Measurements from ENCODE around the gene GOLIM4. TPM values are rescaled to one million over a fixed set of nuclear protein-coding genes. Genes with fewer than 3 reads are reported as not detected.

The GOLIM4 gene
- total RNA-seq, 1 experiment from 2014 or later, result 30.0 TPM

DNA sequence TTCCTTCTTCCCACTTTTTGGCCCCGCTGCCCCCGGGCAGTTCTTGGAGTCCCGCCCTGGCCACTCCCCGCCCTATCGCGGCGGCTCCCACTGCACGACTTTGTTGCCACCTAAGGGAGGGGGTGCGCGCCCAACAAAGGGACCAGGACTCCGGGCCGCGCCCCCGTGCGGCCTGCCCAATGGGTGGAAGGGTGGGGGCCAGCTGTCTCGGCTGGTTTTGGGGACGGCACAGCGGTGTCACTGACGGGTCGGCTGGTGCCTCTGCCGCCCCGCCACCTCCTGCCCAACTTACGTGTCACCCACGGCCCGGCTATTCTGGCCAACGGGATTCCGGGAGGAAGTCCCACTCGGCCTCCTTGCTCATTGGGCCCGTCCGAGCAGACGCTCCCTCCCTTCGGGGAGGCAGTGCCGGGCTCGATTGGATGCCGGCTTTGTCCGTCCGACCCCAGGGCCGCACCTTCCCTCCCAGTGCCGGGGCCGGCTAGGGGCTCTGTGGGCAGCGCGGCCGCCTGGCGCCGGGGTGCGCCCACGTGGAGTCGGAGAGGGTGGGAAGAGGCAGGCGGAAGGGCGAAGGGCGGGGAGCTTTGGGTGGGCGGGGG, at the start of gene GOLIM4 (continued):
- TF ChIP-seq, protein P1, sequence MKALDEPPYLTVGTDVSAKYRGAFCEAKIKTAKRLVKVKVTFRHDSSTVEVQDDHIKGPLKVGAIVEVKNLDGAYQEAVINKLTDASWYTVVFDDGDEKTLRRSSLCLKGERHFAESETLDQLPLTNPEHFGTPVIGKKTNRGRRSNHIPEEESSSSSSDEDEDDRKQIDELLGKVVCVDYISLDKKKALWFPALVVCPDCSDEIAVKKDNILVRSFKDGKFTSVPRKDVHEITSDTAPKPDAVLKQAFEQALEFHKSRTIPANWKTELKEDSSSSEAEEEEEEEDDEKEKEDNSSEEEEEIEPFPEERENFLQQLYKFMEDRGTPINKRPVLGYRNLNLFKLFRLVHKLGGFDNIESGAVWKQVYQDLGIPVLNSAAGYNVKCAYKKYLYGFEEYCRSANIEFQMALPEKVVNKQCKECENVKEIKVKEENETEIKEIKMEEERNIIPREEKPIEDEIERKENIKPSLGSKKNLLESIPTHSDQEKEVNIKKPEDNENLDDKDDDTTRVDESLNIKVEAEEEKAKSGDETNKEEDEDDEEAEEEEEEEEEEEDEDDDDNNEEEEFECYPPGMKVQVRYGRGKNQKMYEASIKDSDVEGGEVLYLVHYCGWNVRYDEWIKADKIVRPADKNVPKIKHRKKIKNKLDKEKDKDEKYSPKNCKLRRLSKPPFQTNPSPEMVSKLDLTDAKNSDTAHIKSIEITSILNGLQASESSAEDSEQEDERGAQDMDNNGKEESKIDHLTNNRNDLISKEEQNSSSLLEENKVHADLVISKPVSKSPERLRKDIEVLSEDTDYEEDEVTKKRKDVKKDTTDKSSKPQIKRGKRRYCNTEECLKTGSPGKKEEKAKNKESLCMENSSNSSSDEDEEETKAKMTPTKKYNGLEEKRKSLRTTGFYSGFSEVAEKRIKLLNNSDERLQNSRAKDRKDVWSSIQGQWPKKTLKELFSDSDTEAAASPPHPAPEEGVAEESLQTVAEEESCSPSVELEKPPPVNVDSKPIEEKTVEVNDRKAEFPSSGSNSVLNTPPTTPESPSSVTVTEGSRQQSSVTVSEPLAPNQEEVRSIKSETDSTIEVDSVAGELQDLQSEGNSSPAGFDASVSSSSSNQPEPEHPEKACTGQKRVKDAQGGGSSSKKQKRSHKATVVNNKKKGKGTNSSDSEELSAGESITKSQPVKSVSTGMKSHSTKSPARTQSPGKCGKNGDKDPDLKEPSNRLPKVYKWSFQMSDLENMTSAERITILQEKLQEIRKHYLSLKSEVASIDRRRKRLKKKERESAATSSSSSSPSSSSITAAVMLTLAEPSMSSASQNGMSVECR (CRISPR knock-in tag; IDR thresholded peaks at IDR 0.05; ENCODE audit: borderline replicate concordance), result peak; percentile 86; the same call in 1 of the 2 replicates
- TF ChIP-seq, protein P2, sequence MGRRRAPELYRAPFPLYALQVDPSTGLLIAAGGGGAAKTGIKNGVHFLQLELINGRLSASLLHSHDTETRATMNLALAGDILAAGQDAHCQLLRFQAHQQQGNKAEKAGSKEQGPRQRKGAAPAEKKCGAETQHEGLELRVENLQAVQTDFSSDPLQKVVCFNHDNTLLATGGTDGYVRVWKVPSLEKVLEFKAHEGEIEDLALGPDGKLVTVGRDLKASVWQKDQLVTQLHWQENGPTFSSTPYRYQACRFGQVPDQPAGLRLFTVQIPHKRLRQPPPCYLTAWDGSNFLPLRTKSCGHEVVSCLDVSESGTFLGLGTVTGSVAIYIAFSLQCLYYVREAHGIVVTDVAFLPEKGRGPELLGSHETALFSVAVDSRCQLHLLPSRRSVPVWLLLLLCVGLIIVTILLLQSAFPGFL (CRISPR knock-in tag; IDR thresholded peaks at IDR 0.05; ENCODE audit: borderline replicate concordance), result no peak
- TF ChIP-seq NFE2L1 (CRISPR knock-in tag; IDR thresholded peaks at IDR 0.05), result no peak
- no peak for TF ChIP-seq SMAD4 (CRISPR knock-in tag; IDR thresholded peaks at IDR 0.05)
- TF ChIP-seq, protein P3, sequence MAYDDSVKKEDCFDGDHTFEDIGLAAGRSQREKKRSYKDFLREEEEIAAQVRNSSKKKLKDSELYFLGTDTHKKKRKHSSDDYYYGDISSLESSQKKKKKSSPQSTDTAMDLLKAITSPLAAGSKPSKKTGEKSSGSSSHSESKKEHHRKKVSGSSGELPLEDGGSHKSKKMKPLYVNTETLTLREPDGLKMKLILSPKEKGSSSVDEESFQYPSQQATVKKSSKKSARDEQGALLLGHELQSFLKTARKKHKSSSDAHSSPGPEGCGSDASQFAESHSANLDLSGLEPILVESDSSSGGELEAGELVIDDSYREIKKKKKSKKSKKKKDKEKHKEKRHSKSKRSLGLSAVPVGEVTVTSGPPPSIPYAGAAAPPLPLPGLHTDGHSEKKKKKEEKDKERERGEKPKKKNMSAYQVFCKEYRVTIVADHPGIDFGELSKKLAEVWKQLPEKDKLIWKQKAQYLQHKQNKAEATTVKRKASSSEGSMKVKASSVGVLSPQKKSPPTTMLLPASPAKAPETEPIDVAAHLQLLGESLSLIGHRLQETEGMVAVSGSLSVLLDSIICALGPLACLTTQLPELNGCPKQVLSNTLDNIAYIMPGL (CRISPR knock-in tag; IDR thresholded peaks at IDR 0.05), result peak; percentile 62
- no peak for TF ChIP-seq FOXJ3 (CRISPR knock-in tag; IDR thresholded peaks at IDR 0.05; ENCODE audit: borderline replicate concordance)

DNA sequence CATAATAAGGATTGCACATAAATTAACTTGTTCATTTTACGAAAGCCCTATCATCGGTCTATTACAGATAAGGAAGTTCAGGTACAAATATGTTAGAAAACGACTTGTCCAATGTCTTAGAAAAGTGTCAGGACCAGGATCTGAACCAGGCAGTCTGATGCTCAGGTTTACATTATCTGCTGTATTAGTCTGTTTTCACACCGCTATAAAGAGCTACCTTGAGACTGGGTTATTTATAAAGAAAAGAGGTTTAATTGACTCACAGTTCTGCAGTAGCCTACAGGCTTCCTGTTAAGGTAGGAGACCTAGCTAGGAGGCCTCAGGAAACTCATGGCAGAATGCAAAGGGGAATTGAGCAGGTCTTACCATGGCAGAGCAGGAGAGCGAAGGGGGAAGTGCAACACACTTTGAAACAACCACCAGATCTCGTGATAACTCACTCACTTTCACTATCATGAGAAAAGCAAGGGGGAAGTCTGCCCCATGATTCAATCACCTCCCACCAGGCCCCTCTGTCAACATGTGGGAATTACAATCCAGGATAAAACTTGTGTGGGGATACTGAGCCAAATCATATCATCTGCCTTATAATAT, 45.8 kb upstream of the GOLIM4 start:
- Mint-ChIP-seq H3K27me3 (ENCODE audit: low read depth) (no peaks in the 10 kb centered on the region), H3K27ac (no peak overlapping the region), H3K4me3 (no peak overlapping the region), H3K9me3 (peaks cover 12% of the 10 kb centered on the region), H3K4me1 (peaks cover 30% of the 10 kb centered on the region), H3K36me3 (peaks cover 6% of the 10 kb centered on the region; the same call in 1 of the 2 replicates)
- DNase-seq (ENCODE audit: low spot score) (no peak), ATAC-seq (peak; percentile 48)
- ChIA-PET POLR2A (no interaction called here), CTCF (no interaction called here)
- TF ChIP-seq ZBTB21 (CRISPR knock-in tag; IDR thresholded peaks at IDR 0.05; ENCODE audit: borderline replicate concordance), result no peak
- TF ChIP-seq, protein P4, sequence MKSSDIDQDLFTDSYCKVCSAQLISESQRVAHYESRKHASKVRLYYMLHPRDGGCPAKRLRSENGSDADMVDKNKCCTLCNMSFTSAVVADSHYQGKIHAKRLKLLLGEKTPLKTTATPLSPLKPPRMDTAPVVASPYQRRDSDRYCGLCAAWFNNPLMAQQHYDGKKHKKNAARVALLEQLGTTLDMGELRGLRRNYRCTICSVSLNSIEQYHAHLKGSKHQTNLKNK (CRISPR knock-in tag; IDR thresholded peaks at IDR 0.05), result no peak
- no peak for TF ChIP-seq NR2C2 (CRISPR knock-in tag; IDR thresholded peaks at IDR 0.05)
- no peak for TF ChIP-seq NFYB (CRISPR knock-in tag; conservative IDR thresholded peaks at IDR 0.05; ENCODE audit: low read depth)
- no peak for TF ChIP-seq ZNF138 (CRISPR knock-in tag; conservative IDR thresholded peaks at IDR 0.05)
- TF ChIP-seq ZNF317 (CRISPR knock-in tag; IDR thresholded peaks at IDR 0.05; ENCODE audit: borderline replicate concordance, low read depth), result no peak
- TF ChIP-seq, protein P2 (CRISPR knock-in tag; IDR thresholded peaks at IDR 0.05; ENCODE audit: borderline replicate concordance), result no peak
- TF ChIP-seq, protein P5, sequence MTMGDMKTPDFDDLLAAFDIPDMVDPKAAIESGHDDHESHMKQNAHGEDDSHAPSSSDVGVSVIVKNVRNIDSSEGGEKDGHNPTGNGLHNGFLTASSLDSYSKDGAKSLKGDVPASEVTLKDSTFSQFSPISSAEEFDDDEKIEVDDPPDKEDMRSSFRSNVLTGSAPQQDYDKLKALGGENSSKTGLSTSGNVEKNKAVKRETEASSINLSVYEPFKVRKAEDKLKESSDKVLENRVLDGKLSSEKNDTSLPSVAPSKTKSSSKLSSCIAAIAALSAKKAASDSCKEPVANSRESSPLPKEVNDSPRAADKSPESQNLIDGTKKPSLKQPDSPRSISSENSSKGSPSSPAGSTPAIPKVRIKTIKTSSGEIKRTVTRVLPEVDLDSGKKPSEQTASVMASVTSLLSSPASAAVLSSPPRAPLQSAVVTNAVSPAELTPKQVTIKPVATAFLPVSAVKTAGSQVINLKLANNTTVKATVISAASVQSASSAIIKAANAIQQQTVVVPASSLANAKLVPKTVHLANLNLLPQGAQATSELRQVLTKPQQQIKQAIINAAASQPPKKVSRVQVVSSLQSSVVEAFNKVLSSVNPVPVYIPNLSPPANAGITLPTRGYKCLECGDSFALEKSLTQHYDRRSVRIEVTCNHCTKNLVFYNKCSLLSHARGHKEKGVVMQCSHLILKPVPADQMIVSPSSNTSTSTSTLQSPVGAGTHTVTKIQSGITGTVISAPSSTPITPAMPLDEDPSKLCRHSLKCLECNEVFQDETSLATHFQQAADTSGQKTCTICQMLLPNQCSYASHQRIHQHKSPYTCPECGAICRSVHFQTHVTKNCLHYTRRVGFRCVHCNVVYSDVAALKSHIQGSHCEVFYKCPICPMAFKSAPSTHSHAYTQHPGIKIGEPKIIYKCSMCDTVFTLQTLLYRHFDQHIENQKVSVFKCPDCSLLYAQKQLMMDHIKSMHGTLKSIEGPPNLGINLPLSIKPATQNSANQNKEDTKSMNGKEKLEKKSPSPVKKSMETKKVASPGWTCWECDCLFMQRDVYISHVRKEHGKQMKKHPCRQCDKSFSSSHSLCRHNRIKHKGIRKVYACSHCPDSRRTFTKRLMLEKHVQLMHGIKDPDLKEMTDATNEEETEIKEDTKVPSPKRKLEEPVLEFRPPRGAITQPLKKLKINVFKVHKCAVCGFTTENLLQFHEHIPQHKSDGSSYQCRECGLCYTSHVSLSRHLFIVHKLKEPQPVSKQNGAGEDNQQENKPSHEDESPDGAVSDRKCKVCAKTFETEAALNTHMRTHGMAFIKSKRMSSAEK (CRISPR knock-in tag; IDR thresholded peaks at IDR 0.05; ENCODE audit: borderline replicate concordance), result no peak
- TF ChIP-seq NR1H2 (CRISPR knock-in tag; IDR thresholded peaks at IDR 0.05), result no peak
- TF ChIP-seq, protein P6, sequence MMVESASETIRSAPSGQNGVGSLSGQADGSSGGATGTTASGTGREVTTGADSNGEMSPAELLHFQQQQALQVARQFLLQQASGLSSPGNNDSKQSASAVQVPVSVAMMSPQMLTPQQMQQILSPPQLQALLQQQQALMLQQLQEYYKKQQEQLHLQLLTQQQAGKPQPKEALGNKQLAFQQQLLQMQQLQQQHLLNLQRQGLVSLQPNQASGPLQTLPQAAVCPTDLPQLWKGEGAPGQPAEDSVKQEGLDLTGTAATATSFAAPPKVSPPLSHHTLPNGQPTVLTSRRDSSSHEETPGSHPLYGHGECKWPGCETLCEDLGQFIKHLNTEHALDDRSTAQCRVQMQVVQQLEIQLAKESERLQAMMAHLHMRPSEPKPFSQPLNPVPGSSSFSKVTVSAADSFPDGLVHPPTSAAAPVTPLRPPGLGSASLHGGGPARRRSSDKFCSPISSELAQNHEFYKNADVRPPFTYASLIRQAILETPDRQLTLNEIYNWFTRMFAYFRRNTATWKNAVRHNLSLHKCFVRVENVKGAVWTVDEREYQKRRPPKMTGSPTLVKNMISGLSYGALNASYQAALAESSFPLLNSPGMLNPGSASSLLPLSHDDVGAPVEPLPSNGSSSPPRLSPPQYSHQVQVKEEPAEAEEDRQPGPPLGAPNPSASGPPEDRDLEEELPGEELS (CRISPR knock-in tag; IDR thresholded peaks at IDR 0.05), result no peak
- TF ChIP-seq TP53 (CRISPR knock-in tag; IDR thresholded peaks at IDR 0.05), result no peak
- TF ChIP-seq, protein P7, sequence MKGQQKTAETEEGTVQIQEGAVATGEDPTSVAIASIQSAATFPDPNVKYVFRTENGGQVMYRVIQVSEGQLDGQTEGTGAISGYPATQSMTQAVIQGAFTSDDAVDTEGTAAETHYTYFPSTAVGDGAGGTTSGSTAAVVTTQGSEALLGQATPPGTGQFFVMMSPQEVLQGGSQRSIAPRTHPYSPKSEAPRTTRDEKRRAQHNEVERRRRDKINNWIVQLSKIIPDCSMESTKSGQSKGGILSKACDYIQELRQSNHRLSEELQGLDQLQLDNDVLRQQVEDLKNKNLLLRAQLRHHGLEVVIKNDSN (CRISPR knock-in tag; IDR thresholded peaks at IDR 0.05), result no peak
- no peak for TF ChIP-seq HMGA2 (CRISPR knock-in tag; IDR thresholded peaks at IDR 0.05)

All from WTC11 (cell line).